Fibroblast of the aortic adventitia (primary cell): ENCODE data around the gene PIGM. TPM values are rescaled to one million over a fixed set of nuclear protein-coding genes. Genes with fewer than 3 reads are reported as not detected.
A peak's percentile ranks its signal among the peaks of the same experiment; 100 is the strongest.

Experiments
- DNase-seq: peaks from one replicate; pipeline ENCODE4 v3.0.0-alpha.2; 2010; ENCODE audit warnings: low read depth
- H3K4me3 ChIP-seq: 2 replicates; pipeline ENCODE4 v1.5.1; 2011; ENCODE audit warnings: low read depth, mild to moderate bottlenecking, control low read depth, low read length, moderate library complexity
- CTCF ChIP-seq: IDR thresholded peaks from 2 replicates; pipeline ENCODE4 v1.5.1; 2011; ENCODE audit warnings: mild to moderate bottlenecking, low read length, control low read depth, inconsistent platforms; ENCODE audit not compliant: insufficient read depth
- total RNA-seq: library from RNA; depleted of rRNA; stranded (reverse); fragments of >200 nt; gene quantifications from 2 replicates; pipeline ENCODE4 v1.2.3, GENCODE V29; 2012; ENCODE audit warnings: low replicate concordance

Gene PIGM
- total RNA-seq, 1 donor: 7.7 TPM

- H3K4me3 ChIP-seq: no peak overlapping the region
Measured at GRCh38 chr1:159991513-159991912, 40.3 kb downstream of the PIGM start.

GRCh38 chr1:159990005-159990404 is 41.8 kb downstream of the PIGM start:
- H3K4me3 ChIP-seq: no peak overlapping the region
- DNase-seq: no peak
- no peak for TF ChIP-seq CTCF

More at GRCh38 chr1:159991513-159991912, 40.3 kb downstream of the PIGM start:
- peak; percentile 7 for DNase-seq
- no peak for TF ChIP-seq CTCF

- no peak for TF ChIP-seq CTCF
- peak; percentile 30 for DNase-seq
Measured at GRCh38 chr1:159989581-159989980, 42.2 kb downstream of the PIGM start.

GRCh38 chr1:159988006-159988405 is 43.8 kb downstream of the PIGM start:
- H3K4me3 ChIP-seq: no peak overlapping the region
- DNase-seq: no peak
- TF ChIP-seq CTCF: no peak

More at GRCh38 chr1:159989581-159989980, 42.2 kb downstream of the PIGM start:
- H3K4me3 ChIP-seq: no peak overlapping the region

GRCh38 chr1:159987186-159987585 is 44.6 kb downstream of the PIGM start:
- TF ChIP-seq CTCF: no peak
- no peak for DNase-seq
- H3K4me3 ChIP-seq: no peak overlapping the region

- no peak overlapping the region for H3K4me3 ChIP-seq
- DNase-seq: no peak
- TF ChIP-seq CTCF: no peak
Measured at GRCh38 chr1:159986531-159986930, 45.3 kb downstream of the PIGM start.

- TF ChIP-seq CTCF: no peak
- no peak overlapping the region for H3K4me3 ChIP-seq
- DNase-seq: no peak
Measured at GRCh38 chr1:159986093-159986492, 45.7 kb downstream of the PIGM start.
